CD14-positive monocyte (primary cell): ENCODE measurements around the gene FRAS1. TPM values are rescaled to one million over a fixed set of nuclear protein-coding genes. Genes with fewer than 3 reads are reported as not detected.

Source experiments
- DNase-seq, 3 donors: peaks; one replicate each; pipeline ENCODE4 v3.0.0-alpha.2; 2011 to 2022
- H2AFZ ChIP-seq: 2 replicates; pipeline ENCODE4 v1.6.0; 2012; ENCODE audit warnings: mild to moderate bottlenecking, low read depth, low read length, inconsistent platforms; ENCODE audit not compliant: insufficient read depth, poor library complexity, severe bottlenecking
- H3K27ac ChIP-seq, 2 donors: 1 replicate in 1 of 2; 2 replicates in 1 of 2; pipeline ENCODE4 v1.5.1; 2012 to 2013; ENCODE audit warnings: low read length in 2 of 2, control low read depth in 1 of 2, inconsistent platforms in 1 of 2, low read depth in 1 of 2, mild to moderate bottlenecking in 1 of 2
- H3K27me3 ChIP-seq, 2 donors: one replicate each; pipeline versions ENCODE4 v1.6.0 to v1.6.1; 2011 to 2013; ENCODE audit warnings: low read length in 2 of 2; ENCODE audit not compliant: control insufficient read depth in 2 of 2, insufficient read depth in 2 of 2
- H3K36me3 ChIP-seq, 2 donors: replicated peaks in 1 of 2; 1 replicate in 1 of 2; 2 replicates in 1 of 2; pipeline versions ENCODE4 v1.5.1 to v1.6.1; 2012 to 2013; ENCODE audit warnings: low read length in 2 of 2, control low read depth in 1 of 2, inconsistent platforms in 1 of 2, mild to moderate bottlenecking in 1 of 2; ENCODE audit not compliant: insufficient read depth in 2 of 2, control insufficient read depth in 1 of 2
- H3K4me1 ChIP-seq, 2 donors: 1 replicate in 1 of 2; 2 replicates in 1 of 2; pipeline versions ENCODE4 v1.5.1 to v1.6.1; 2012 to 2013; ENCODE audit warnings: low read length in 2 of 2, control low read depth in 1 of 2, inconsistent platforms in 1 of 2, mild to moderate bottlenecking in 1 of 2, moderate library complexity in 1 of 2; ENCODE audit not compliant: insufficient read depth in 2 of 2, control insufficient read depth in 1 of 2
- H3K4me2 ChIP-seq: replicated peaks from 2 replicates; pipeline ENCODE3; 2012; ENCODE audit warnings: low read length, moderate library complexity, mild to moderate bottlenecking; ENCODE audit not compliant: poor library complexity, severe bottlenecking; ENCODE audit errors: extremely low read depth
- H3K4me3 ChIP-seq, 3 experiments: fragments of 200-600 bp in 1 of 3; sonication (generic) in 1 of 3; replicated peaks in 1 of 3; 1 replicate in 2 of 3; 2 replicates in 1 of 3; pipeline ENCODE4 v1.5.1; 2011 to 2013; ENCODE audit warnings: low read length in 3 of 3, mild to moderate bottlenecking in 3 of 3, control low read depth in 2 of 3, low read depth in 2 of 3, inconsistent platforms in 1 of 3, moderate library complexity in 1 of 3
- H3K79me2 ChIP-seq: 2 replicates; pipeline ENCODE4 v1.6.0; 2012; ENCODE audit warnings: mild to moderate bottlenecking, control low read depth, inconsistent platforms, low read length, moderate library complexity; ENCODE audit not compliant: insufficient read depth
- H3K9ac ChIP-seq: 2 replicates; pipeline ENCODE4 v1.6.0; 2017; ENCODE audit warnings: low read length, mild to moderate bottlenecking; ENCODE audit not compliant: insufficient read depth, poor library complexity, severe bottlenecking
- H3K9me3 ChIP-seq, 2 donors: replicated peaks in 1 of 2; 1 replicate in 1 of 2; 2 replicates in 1 of 2; pipeline versions ENCODE4 v1.5.1 to v1.6.1; 2012 to 2013; ENCODE audit warnings: low read length in 2 of 2, control low read depth in 1 of 2; ENCODE audit not compliant: control insufficient read depth in 1 of 2, insufficient read depth in 1 of 2
- H4K20me1 ChIP-seq: 2 replicates; pipeline ENCODE4 v1.6.0; 2012; ENCODE audit warnings: mild to moderate bottlenecking, low read length, control low read depth, moderate library complexity; ENCODE audit not compliant: insufficient read depth
- H3K27ac Mint-ChIP-seq, 7 donors: one replicate each; pipeline ENCODE4 v1.8.0; 2020; ENCODE audit warnings: mild to moderate bottlenecking in 7 of 7, mixed read lengths in 7 of 7, moderate library complexity in 6 of 7, inconsistent platforms in 2 of 7
- H3K27me3 Mint-ChIP-seq, 3 donors: one replicate each; pipeline ENCODE4 v1.8.0; 2021 to 2022; ENCODE audit warnings: low read depth in 3 of 3, mild to moderate bottlenecking in 3 of 3, mixed read lengths in 3 of 3, moderate library complexity in 3 of 3, inconsistent platforms in 1 of 3
- H3K36me3 Mint-ChIP-seq, 2 donors: one replicate each; pipeline ENCODE4 v1.8.0; 2020; ENCODE audit warnings: mixed read lengths in 2 of 2, inconsistent platforms in 1 of 2, mild to moderate bottlenecking in 1 of 2
- H3K4me1 Mint-ChIP-seq: one replicate; pipeline ENCODE4 v1.8.0; 2020; ENCODE audit warnings: mild to moderate bottlenecking, mixed read lengths
- H3K4me3 Mint-ChIP-seq, 2 donors: one replicate each; pipeline ENCODE4 v1.8.0; 2020; ENCODE audit warnings: mild to moderate bottlenecking in 2 of 2, mixed read lengths in 2 of 2, moderate library complexity in 1 of 2
- H3K9me3 Mint-ChIP-seq, 7 donors: one replicate each; pipeline ENCODE4 v1.8.0; 2020 to 2022; ENCODE audit warnings: mixed read lengths in 7 of 7, mild to moderate bottlenecking in 6 of 7, moderate library complexity in 6 of 7, inconsistent platforms in 2 of 7
- WGBS: methylation state at CpG from one replicate; pipeline ENCODE4 v1.1.5; 2013; ENCODE audit warnings: missing lambda C conversion rate; ENCODE audit not compliant: insufficient coverage; 5-methylcytosine and 5-hydroxymethylcytosine counted together
- intact Hi-C, 2 donors: fragments of 100-400 bp; cut with micrococcal nuclease; formaldehyde crosslinking; loops; one replicate each; pipeline versions ENCODE4 v1.15.0 to v1.15.1; 2023
- polyA plus RNA-seq, 3 donors: library from polyadenylated mRNA; depleted of rRNA in 1 of 3; unstranded in 2 of 3; stranded (reverse) in 1 of 3; fragments of 300-500 nt in 2 of 3; fragments of >200 nt in 1 of 3; fragmentation: Illumina TruSeq in 2 of 3; gene quantifications; 1 replicate in 2 of 3; 2 replicates in 1 of 3; pipeline ENCODE4 v1.2.3, GENCODE V29; 2012 to 2021
- TF ChIP-seq, protein P1 (sequence below): fragments of 200-600 bp; IDR thresholded peaks from one replicate; pipeline ENCODE4 v1.8.0; 2022; ENCODE audit warnings: antibody characterized with exemption, mild to moderate bottlenecking

Gene FRAS1
- polyA plus RNA-seq, 3 donors: not detected

- Histone ChIP-seq H3K9ac (no peak overlapping the region), H3K27ac (no peak overlapping the region), H3K79me2 (no peaks in the 10 kb centered on the region), H2AFZ (no peak overlapping the region), H3K36me3 (no peaks in the 10 kb centered on the region), H3K27me3 (no peaks in the 10 kb centered on the region), H3K9me3 (no peaks in the 10 kb centered on the region), H3K4me1 (no peaks in the 10 kb centered on the region), H4K20me1 (no peaks in the 10 kb centered on the region), H3K4me2 (no peak overlapping the region), H3K4me3 (no peak overlapping the region)
- Mint-ChIP-seq H3K4me3 (no peak overlapping the region), H3K27me3 (peaks cover 0 to 3% (median 2%) of the 10 kb centered on the region in 3 donors), H3K4me1 (no peaks in the 10 kb centered on the region), H3K36me3 (no peaks in the 10 kb centered on the region), H3K27ac (no peak overlapping the region), H3K9me3 (peaks cover 0 to 5% (median 1%) of the 10 kb centered on the region in 7 donors)
- WGBS: 86% methylated on average over 1 of the region's 6 CpGs
- TF ChIP-seq, protein P1, sequence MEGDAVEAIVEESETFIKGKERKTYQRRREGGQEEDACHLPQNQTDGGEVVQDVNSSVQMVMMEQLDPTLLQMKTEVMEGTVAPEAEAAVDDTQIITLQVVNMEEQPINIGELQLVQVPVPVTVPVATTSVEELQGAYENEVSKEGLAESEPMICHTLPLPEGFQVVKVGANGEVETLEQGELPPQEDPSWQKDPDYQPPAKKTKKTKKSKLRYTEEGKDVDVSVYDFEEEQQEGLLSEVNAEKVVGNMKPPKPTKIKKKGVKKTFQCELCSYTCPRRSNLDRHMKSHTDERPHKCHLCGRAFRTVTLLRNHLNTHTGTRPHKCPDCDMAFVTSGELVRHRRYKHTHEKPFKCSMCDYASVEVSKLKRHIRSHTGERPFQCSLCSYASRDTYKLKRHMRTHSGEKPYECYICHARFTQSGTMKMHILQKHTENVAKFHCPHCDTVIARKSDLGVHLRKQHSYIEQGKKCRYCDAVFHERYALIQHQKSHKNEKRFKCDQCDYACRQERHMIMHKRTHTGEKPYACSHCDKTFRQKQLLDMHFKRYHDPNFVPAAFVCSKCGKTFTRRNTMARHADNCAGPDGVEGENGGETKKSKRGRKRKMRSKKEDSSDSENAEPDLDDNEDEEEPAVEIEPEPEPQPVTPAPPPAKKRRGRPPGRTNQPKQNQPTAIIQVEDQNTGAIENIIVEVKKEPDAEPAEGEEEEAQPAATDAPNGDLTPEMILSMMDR: no peak
- no peak for DNase-seq
- intact Hi-C loops: no loop called here
Measured at GRCh38 chr4:78363031-78363570, 306.0 kb downstream of the FRAS1 start.

DNA sequence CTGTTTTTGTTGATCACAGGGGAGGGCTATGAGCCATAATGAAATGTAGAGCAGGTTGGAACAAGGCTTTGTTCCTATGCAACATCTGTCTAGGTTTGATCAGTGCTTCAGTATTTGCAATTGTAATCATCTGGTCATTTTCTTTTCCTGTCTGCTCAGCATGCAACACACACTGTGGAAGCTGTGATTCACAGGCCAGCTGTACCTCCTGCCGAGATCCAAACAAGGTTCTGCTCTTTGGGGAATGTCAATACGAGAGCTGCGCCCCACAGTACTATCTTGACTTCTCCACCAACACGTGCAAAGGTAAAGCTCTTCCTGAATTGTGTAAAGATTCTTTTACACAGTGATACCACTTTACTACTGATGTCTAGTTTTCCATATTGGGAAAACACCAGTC lies 312.6 kb downstream of the FRAS1 start:
- intact Hi-C loops: no loop called here

More for the DNA sequence above, 312.6 kb downstream of the FRAS1 start:
- Histone ChIP-seq H3K4me3 (no peak overlapping the region), H3K4me2 (no peak overlapping the region), H3K9ac (no peak overlapping the region), H3K27ac (no peak overlapping the region), H3K36me3 (no peaks in the 10 kb centered on the region), H3K79me2 (no peaks in the 10 kb centered on the region), H2AFZ (no peak overlapping the region), H4K20me1 (no peaks in the 10 kb centered on the region), H3K9me3 (no peaks in the 10 kb centered on the region), H3K27me3 (no peaks in the 10 kb centered on the region), H3K4me1 (no peaks in the 10 kb centered on the region)
- no peak for DNase-seq
- TF ChIP-seq, protein P1: no peak
- Mint-ChIP-seq H3K9me3 (no peaks in the 10 kb centered on the region), H3K27me3 (peaks cover 0 to 2% (median 0%) of the 10 kb centered on the region in 3 donors), H3K27ac (no peak overlapping the region), H3K4me3 (no peak overlapping the region), H3K4me1 (no peaks in the 10 kb centered on the region), H3K36me3 (no peaks in the 10 kb centered on the region)
- WGBS: 100% methylated on average over 2 of the region's 4 CpGs
